Measurements from ENCODE around the gene SCAI.

- TF ChIP-seq CTCF (conservative IDR thresholded peaks at IDR 0.05 in 1 of 2, IDR thresholded peaks at IDR 0.05 in 1 of 2; ENCODE audit: low read depth in 1 of 2, low read length in 2 of 2): no peak
- no peak for TF ChIP-seq EZH2 (IDR thresholded peaks at IDR 0.05; ENCODE audit: low read length, missing control alignments)
Measured at GRCh38 chr9:124908098-124908497, 235.2 kb downstream of the SCAI start.
